Measurements from ENCODE around the gene KRTAP9-2. TPM values are rescaled to one million over a fixed set of nuclear protein-coding genes. Genes with fewer than 3 reads are reported as not detected.
"Not testable (repeated sequence)": the region's sequence is repeated elsewhere in the genome, so short reads cannot be mapped to it uniquely, and the experiment has no call there.

KRTAP9-2 gene
- polyA plus RNA-seq, 3 donors: not detected

DNA sequence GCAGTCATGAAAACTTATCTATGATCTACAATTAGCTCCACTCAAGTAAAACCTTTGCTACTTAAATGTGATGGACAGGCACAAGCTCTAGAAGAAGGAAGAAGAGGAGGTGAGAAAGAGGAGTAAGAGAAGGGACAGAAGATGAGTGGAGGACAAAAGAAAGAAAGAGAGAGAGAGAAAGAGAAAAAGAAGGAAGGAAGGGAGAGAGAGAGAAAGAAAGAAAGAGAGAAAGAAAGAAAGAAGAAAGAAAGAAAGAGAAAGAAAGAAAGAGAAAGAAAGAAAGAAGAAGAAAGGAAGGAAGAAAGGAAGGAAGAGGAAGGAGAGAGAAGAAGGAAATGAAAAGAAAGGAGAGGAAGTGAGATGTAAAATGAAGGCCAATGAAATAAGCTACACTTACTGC lies 3.6 kb downstream of the KRTAP9-2 start:
- H3K27ac ChIP-seq (ENCODE audit: low read depth, low read length): no peak overlapping the region

DNA sequence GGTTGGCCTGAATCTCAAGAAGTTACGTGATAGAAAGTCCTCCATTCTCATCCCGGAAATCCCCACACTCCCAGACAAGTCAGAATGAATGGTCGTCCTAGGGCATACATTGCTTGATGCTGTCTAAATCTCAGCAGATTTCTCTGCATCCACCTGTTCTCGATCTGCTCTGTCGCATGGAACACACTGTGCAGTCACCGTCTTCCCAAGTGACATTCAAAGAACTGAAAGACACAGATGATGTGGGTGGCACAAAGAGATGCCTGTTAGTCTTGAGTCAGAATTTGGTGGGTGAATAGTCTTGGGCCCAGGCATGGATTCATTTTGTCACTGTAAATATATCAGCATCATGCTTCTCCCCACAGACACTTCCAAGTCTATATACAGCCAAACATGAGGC lies 5.3 kb downstream of the KRTAP9-2 start:
- no peak overlapping the region for H3K27ac ChIP-seq (ENCODE audit: low read depth, low read length)
- WGBS, 3 donors: 76 to 89% (median 86%) methylated on average over 6 of the region's 6 CpGs

DNA sequence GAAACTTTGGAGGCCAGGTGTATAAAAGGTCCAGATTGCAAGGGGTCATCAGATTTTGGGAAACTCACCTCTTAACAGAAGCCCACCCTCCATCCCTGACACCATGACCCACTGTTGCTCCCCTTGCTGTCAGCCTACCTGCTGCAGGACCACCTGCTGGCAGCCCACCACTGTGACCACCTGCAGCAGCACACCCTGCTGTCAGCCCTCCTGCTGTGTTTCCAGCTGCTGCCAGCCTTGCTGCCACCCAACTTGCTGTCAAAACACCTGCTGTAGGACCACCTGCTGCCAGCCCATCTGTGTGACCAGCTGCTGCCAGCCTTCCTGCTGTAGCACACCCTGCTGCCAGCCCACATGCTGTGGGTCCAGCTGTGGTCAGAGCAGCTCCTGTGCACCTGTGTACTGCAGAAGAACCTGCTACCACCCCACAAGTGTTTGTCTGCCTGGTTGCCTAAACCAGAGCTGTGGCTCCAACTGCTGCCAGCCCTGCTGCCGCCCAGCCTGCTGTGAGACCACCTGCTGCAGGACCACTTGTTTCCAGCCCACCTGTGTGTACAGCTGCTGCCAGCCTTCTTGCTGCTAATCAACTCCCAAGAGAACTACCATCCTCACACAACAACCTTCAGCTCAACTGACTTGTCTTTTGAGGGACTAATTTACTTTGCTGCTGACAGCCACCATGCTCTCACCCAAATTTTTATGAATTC lies 6.1 kb downstream of the KRTAP9-2 start, which contains the start of gene KRTAP9-3:
TSS of gene KRTAP9-3 (plus strand) at position 51 of the 707 bp plus-strand sequence. CDS start at position 104, 53 bp downstream.
- not testable (repeated sequence) for H3K27ac ChIP-seq (ENCODE audit: low read depth, low read length)
- 59 to 88% (median 80%) methylated on average over 1 of the region's 1 CpG for WGBS, 3 donors

DNA sequence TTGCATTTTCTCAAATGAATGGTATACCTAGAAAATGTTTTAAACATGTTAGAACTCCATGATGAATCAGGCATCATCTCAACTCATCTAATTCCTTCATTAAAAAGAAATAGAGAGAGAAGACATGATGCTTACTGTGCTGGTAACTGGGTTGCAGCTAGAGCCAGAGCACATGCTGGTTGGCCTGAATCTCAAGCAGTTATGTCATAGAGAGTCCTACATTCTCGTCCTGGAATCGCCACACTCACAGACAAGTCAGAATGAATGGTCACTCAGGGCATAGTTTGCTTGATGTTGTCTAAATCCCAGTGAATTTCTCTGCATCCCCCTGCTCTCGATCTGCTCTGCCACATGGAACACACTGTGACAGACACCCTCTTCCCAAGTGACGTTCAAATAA lies 10.7 kb downstream of the KRTAP9-2 start:
- not testable (repeated sequence) for H3K27ac ChIP-seq (ENCODE audit: low read depth, low read length)
- WGBS, 3 donors: 55 to 77% (median 70%) methylated on average over 4 of the region's 4 CpGs

DNA sequence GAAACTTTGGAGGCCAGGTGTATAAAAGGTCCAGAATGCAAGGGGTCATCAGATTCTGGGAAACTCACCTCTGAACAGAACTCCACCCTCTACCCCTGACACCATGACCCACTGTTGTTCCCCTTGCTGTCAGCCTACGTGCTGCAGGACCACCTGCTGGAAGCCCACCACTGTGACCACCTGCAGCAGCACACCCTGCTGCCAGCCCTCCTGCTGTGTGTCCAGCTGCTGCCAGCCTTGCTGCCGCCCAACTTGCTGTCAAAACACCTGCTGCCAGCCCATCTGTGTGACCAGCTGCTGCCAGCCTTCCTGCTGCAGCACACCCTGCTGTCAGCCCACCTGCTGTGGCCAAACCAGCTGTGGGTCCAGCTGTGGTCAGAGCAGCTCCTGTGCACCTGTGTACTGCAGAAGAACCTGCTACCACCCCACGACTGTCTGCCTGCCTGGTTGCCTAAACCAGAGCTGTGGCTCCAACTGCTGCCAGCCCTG lies 11.5 kb downstream of the KRTAP9-2 start, which contains the start of gene KRTAP9-8:
TSS of gene KRTAP9-8 (plus strand) at position 51 of the 489 bp plus-strand sequence. CDS start at position 104, 53 bp downstream.
- 31 to 46% (median 42%) methylated on average over 2 to 3 of the region's 3 CpGs for WGBS, 3 donors
- not testable (repeated sequence) for H3K27ac ChIP-seq (ENCODE audit: low read depth, low read length)

DNA sequence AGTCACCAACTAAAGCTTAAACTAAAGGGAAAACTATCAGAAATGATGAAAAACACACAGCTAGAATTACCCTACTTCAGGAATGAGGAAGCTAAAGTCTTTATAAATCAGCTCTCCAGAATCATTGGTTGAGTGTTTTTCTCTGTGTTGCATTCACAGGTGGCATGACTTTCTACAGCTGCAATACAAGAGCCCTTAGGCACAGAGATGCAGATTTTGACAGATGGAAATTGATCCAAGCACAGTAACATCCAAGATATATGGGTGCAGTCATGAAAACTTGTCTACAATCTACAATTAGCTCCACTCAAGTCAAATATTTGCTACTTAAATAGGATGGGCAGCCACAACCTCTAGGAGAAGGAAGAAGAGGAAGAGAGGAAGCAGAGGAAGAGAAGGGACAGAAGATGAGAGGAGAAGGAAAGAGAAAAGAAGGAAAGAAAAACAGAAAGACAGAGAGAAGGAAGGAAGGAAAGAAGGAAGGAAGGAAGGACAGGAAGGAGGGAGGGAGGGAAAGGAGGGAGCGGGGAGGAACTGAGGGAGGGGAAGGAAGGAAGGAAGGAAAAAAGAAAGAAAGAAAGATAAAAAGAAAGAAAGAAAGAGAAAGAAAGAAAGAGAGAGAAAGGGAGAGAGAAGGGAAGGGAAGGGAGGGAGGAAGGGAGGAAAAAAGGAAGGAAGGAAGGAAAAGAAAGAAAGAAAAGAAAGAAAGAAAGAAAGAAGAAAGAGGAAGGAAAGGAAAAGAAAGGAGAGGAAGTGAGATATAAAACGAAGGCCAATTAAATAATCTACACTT lies 20.7 kb downstream of the KRTAP9-2 start:
- 42 to 58% (median 56%) methylated on average over 2 of the region's 2 CpGs for WGBS, 3 donors
- not testable (repeated sequence) for H3K27ac ChIP-seq (ENCODE audit: low read depth, low read length)

DNA sequence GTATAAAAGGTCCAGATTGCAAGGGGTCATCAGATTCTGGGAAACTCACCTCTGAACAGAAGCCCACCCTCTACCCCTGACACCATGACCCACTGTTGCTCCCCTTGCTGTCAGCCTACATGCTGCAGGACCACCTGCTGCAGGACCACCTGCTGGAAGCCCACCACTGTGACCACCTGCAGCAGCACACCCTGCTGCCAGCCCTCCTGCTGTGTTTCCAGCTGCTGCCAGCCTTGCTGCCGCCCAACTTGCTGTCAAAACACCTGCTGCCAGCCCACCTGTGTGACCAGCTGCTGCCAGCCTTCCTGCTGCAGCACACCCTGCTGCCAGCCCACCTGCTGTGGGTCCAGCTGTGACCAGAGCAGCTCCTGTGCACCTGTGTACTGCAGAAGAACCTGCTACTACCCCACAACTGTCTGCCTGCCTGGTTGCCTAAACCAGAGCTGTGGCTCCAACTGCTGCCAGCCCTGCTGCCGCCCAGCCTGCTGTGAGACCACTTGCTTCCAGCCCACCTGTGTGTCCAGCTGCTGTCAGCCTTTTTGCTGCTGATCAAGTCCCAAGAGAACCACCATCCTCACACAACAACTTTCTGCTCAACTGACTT lies 23.3 kb downstream of the KRTAP9-2 start, which contains the start of gene KRTAP9-4:
TSS of gene KRTAP9-4 (plus strand) at position 51 of the 604 bp plus-strand sequence. CDS start at position 85, 34 bp downstream.
- not testable (repeated sequence) for H3K27ac ChIP-seq (ENCODE audit: low read depth, low read length)
- WGBS, 3 donors: 29 to 68% (median 66%) methylated on average over 2 of the region's 2 CpGs

DNA sequence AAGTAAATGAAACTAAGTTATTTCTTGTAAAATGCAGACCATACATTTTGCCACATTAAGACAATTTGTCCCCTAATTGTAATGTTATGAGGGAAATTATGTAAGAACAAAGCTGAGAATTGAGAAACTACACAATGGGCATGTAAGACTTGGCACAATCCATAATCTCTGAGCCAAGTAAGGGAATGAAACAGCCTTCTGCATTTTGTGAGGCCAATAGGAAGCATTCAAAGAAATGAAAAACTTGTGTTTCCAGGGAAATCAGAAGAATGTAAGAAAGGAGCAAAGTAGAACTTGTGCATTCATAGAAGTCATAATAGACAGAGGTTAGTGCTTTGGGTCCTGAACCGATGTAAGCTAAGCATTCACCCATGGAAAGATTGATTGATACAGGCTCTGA lies 24.8 kb downstream of the KRTAP9-2 start:
- H3K27ac ChIP-seq (ENCODE audit: low read depth, low read length): no peak overlapping the region
- WGBS, 3 donors: 76 to 91% (median 87%) methylated on average over 1 of the region's 1 CpG

DNA sequence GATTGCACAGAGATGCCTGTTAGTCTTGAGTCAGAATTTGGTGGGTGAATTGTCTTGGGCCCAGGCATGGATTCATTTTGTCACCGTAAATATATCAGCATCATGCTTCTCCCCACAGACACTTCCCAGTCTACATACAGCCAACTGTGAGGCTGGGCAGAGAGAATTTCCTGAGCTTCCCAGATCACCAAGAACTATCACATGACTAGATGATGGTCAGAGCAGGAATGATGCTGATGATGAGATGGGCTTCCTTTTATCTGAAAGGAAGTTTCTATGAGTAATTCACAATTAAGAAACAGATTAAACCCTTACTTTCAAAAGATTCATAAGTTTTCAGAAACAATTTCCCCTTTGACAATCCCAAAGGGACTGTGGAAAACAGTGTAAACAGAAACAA lies 28.4 kb downstream of the KRTAP9-2 start:
- H3K27ac ChIP-seq (ENCODE audit: low read depth, low read length): no peak overlapping the region
- 0 to 54% (median 45%) methylated on average over 1 of the region's 1 CpG for WGBS, 3 donors

DNA sequence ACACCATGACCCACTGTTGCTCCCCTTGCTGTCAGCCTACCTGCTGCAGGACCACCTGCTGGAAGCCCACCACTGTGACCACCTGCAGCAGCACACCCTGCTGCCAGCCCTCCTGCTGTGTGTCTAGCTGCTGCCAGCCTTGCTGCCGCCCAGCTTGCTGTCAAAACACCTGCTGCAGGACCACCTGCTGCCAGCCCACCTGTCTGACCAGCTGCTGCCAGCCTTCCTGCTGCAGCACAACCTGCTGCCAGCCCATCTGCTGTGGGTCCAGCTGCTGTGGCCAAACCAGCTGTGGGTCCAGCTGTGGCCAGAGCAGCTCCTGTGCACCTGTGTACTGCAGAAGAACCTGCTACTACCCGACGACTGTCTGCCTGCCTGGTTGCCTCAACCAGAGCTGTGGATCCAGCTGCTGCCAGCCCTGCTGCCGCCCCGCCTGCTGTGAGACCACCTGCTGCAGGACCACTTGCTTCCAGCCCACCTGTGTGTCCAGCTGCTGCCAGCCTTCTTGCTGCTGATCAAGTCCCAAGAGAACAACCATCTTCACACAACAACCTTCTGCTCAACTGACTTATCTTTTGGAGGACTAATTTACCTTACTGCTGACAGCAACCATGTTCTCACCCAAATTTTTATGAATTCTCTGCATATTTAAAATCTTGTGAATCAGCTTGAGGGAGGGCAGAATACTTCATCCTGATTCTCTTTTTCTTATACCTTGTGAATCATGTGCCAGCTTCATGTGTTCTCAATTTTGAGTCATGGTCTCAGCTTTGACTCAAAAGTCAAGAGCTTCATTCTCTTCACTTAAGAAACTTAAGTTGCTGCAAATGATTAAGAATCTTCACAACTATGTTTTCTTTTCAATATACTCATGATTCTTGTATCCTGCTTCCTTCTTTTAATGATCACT lies 29.2 kb downstream of the KRTAP9-2 start, which contains the start of gene KRTAP9-9:
TSS of gene KRTAP9-9 (plus strand) at position 4 of the 910 bp plus-strand sequence.
- 67 to 79% (median 77%) methylated on average over 5 of the region's 5 CpGs for WGBS, 3 donors
- H3K27ac ChIP-seq (ENCODE audit: low read depth, low read length): not testable (repeated sequence)

DNA sequence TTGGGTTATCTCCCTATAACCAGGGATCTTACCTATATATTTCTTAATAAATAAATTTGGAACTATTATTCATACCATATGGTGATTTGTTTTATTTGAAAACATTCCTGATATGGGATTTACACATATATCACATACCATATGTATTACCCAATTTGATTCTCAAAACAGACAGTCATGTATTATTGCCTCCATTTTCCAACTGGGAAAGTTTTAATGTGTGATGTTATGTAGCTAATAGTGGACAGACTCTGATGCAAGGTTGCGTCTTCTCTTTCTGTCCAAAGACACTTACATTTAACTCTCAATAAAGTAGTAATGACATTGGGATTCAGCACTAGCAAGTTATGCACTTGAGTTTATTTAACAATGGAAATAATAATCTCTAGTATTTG lies 29.8 kb downstream of the KRTAP9-2 start:
- WGBS, 3 donors: 90 to 100% (median 96%) methylated on average over 1 of the region's 1 CpG
- H3K27ac ChIP-seq (ENCODE audit: low read depth, low read length): no peak overlapping the region

DNA sequence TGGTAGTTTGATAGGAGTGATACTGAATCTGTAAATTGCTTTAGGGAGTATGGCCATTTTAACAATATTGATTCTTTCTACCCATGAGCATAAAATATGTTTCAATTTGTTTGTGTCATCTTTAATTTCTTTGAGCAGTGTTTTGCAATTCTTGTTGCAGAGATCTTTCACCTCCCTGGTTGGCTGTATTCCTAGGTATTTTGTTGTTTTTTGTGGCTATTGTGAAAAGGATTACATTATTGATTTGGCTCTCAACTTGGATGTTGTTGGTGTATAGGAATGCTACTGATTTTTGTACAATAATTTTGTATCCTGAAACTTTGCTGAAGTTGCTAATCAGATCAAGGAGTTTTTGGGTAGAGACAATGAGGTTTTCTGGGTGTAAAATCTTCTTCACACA lies 32.0 kb downstream of the KRTAP9-2 start:
- no peak overlapping the region for H3K27ac ChIP-seq (ENCODE audit: low read depth, low read length)

DNA sequence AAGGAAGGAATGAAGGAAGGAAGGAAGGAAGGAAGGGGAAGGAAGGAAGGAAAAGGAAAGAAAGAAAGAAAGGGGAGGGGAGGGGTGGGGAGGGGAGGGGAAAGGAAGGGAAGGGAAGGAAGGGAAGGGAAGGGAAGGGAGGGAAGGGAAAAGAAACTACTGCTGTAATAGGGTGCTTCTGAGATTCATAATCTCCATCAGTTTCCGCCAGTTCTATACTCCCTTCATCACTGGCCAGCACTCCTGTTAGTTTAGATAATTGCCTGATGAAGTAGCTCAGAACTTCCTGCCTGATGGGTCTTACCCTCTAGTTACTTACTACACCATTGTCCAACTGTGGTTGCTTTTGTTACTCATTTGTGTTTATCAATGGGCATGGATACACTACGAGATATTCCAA lies 36.8 kb downstream of the KRTAP9-2 start:
- WGBS, 3 donors: 79 to 92% (median 88%) methylated on average over 2 of the region's 2 CpGs
- no peak overlapping the region for H3K27ac ChIP-seq (ENCODE audit: low read depth, low read length)

DNA sequence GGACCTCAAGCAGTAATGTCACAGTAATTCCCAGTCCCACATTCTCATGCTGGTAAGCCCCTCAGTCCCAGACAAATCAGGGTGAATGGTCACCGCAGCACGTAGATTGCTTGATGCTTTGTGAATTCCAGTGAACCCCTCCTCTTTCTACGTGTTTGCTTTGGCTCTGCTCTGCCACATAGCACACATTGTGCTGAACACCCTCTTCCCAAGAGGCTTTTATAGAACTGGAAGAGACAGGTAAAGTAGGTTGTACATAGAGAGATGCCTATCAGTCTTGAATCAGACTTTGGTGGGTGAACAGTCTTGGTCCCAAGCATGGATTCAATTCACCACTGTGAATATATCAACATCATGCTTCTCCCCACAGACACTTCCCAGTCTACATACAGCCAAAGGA lies 38.2 kb downstream of the KRTAP9-2 start:
- no peak overlapping the region for H3K27ac ChIP-seq (ENCODE audit: low read depth, low read length)
- 52 to 90% (median 83%) methylated on average over 3 of the region's 3 CpGs for WGBS, 3 donors

DNA sequence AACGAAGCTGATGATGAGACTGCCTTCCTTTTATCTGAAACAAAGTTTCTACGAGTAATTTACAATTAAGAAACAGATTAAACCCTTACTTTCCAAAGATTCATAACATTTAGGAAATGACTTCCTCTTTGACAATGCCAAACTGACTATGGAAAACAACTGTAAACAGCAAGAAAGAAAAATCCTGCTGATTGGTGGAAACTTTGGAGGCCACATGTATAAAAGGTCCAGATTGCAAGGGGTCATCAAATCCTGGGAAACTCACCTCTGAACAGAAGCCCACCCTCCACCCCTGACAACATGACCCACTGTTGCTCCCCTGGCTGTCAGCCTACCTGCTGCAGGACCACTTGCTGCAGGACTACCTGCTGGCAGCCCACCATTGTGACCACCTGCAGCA lies 38.6 kb downstream of the KRTAP9-2 start, which contains the start of gene KRTAP9-6:
TSS of gene KRTAP9-6 (plus strand) at position 301 of the 400 bp plus-strand sequence. CDS start at position 301, 0 bp downstream.
- no peak within 1 kb of the TSS for H3K27ac ChIP-seq (ENCODE audit: low read depth, low read length)
- 23 to 44% (median 28%) methylated on average over 2 of the region's 2 CpGs for WGBS, 3 donors

DNA sequence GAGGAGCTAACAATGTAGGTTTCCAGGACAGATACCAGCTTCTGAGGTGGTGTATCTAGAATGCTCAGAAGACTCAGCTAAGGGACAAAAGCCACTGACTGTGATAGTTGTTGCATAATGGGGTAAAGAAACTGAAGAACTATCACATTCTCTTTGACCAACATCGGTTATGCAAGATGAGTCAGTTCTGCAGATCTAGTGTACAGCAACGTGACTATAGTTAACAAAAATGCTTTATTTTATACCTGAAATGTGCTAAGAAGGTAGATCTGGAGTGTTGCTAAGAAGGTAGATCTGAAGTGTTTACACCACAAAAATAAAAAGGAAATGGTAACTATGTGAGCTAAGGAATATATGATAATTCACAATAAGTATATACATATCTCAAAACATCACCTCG lies 41.3 kb downstream of the KRTAP9-2 start:
- 76 to 84% methylated on average over 3 of the region's 3 CpGs; no CpG with 5 or more reads in 1 of the 3 donors for WGBS, 3 donors

DNA sequence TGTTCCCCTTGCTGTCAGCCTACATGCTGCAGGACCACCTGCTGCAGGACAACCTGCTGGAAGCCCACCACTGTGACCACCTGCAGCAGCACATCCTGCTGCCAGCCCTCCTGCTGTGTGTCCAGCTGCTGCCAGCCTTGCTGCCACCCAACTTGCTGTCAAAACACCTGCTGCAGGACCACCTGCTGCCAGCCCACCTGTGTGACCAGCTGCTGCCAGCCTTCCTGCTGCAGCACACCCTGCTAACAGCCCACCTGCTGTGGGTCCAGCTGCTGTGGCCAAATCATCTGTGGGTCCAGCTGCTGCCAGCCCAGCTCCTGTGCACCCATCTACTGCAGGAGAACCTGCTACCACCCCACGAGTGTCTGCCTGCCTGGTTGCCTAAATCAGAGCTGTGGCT lies 44.9 kb downstream of the KRTAP9-2 start:
- WGBS, 3 donors: 50 to 63% methylated on average over 1 of the region's 1 CpG; no CpG with 5 or more reads in 1 of the 3 donors
- not testable (repeated sequence) for H3K27ac ChIP-seq (ENCODE audit: low read depth, low read length)

More for the DNA sequence above, 41.3 kb downstream of the KRTAP9-2 start:
- no peak overlapping the region for H3K27ac ChIP-seq (ENCODE audit: low read depth, low read length)

DNA sequence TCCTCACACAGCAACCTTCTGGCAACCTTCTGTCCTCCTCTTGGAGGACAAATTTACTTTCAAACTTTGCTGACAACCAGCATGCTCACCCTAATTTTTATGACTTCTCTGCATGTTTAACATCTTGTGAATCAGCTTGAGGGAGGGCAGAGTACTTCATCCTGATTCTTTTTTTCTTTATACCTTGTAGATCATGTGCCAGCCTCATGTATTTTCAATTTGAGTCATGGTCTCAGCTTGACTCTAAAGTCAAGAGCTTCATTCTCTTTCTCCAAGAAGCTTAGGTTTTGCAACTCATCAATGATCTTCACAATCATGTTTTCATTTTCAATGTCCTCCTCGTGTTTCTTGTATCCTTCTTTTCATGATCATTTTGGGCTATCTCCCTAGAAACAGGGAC lies 45.4 kb downstream of the KRTAP9-2 start:
- WGBS, 3 donors: 45 to 80% methylated on average over 1 of the region's 1 CpG; no CpG with 5 or more reads in 1 of the 3 donors
- no peak overlapping the region for H3K27ac ChIP-seq (ENCODE audit: low read depth, low read length)

Measured in adipose tissue (tissue), 3 donors.